SU-DHL-6 (cell line): ENCODE measurements around the gene DTWD1.
"Not testable (repeated sequence)": the region's sequence is repeated elsewhere in the genome, so short reads cannot be mapped to it uniquely, and the experiment has no call there.

ENCODE experiments used
- H2AFZ ChIP-seq: fragments of 200-600 bp; sonication (generic); 2 replicates; pipeline ENCODE4 v1.6.1; 2014; ENCODE audit warnings: low read depth, mild to moderate bottlenecking, moderate library complexity, mixed read lengths, antibody characterized with exemption, low read length; ENCODE audit not compliant: severe bottlenecking
- H3F3A ChIP-seq: fragments of 200-600 bp; shearing (Covaris generic); 2 replicates; pipeline ENCODE4 v1.6.0; 2016; ENCODE audit warnings: antibody characterized with exemption, mild to moderate bottlenecking; ENCODE audit not compliant: insufficient read depth
- H3K27ac ChIP-seq: fragments of 200-600 bp; sonication (generic); 2 replicates; pipeline ENCODE4 v1.5.1; 2016; ENCODE audit warnings: low read depth, mild to moderate bottlenecking, low read length, moderate library complexity, mixed read lengths
- H3K27me3 ChIP-seq: fragments of 200-600 bp; sonication (generic), shearing (Covaris generic); 2 replicates; pipeline ENCODE4 v1.6.0; 2014; ENCODE audit warnings: mild to moderate bottlenecking, low read length
- H3K36me3 ChIP-seq: fragments of 200-600 bp; sonication (generic); 2 replicates; pipeline ENCODE4 v1.6.1; 2014; ENCODE audit warnings: mild to moderate bottlenecking, low read length, mixed read lengths
- H3K4me2 ChIP-seq: fragments of 300-600, 200-600 bp; shearing (Covaris generic), sonication (generic); 2 replicates; pipeline ENCODE4 v1.6.0; 2014; ENCODE audit warnings: low read length, low read depth, mild to moderate bottlenecking; ENCODE audit not compliant: poor library complexity, severe bottlenecking
- H3K4me3 ChIP-seq: fragments of 200-600 bp; sonication (generic); 2 replicates; pipeline ENCODE4 v1.5.1; 2014; ENCODE audit warnings: antibody characterized with exemption, low read length, mild to moderate bottlenecking, mixed read lengths; ENCODE audit not compliant: insufficient read depth, poor library complexity, severe bottlenecking
- H3K79me2 ChIP-seq: fragments of 200-600 bp; sonication (generic); 2 replicates; pipeline ENCODE4 v1.6.1; 2014; ENCODE audit warnings: mild to moderate bottlenecking, low read length, moderate library complexity; ENCODE audit not compliant: insufficient read depth
- H3K9ac ChIP-seq: fragments of 200-600 bp; sonication (generic); 2 replicates; pipeline ENCODE4 v1.7.0; 2014; ENCODE audit warnings: mild to moderate bottlenecking, low read length
- H3K9me2 ChIP-seq: fragments of 200-600 bp; sonication (generic); replicated peaks from 2 replicates; pipeline ENCODE4 v1.6.1; 2014; ENCODE audit warnings: low read length; ENCODE audit not compliant: insufficient read depth
- H3K9me3 ChIP-seq: fragments of 200-600 bp; sonication (generic); 2 replicates; pipeline ENCODE4 v1.6.1; 2014; ENCODE audit warnings: low read length, mixed read lengths; ENCODE audit not compliant: insufficient read depth
- H4K20me1 ChIP-seq: fragments of 200-600 bp; sonication (generic); 2 replicates; pipeline ENCODE4 v1.6.1; 2014; ENCODE audit warnings: low read depth, mild to moderate bottlenecking, antibody characterized with exemption, low read length, moderate library complexity, mixed read lengths
- CTCF ChIP-seq: fragments of 200-600 bp; sonication (generic); IDR thresholded peaks from one replicate; pipeline ENCODE4 v1.5.1; 2017; ENCODE audit warnings: antibody characterized with exemption, mild to moderate bottlenecking, low read length, moderate library complexity; ENCODE audit not compliant: insufficient read depth, poor library complexity, severe bottlenecking
- EZH2phosphoT487 ChIP-seq: fragments of 200-600 bp; sonication (generic), shearing (Covaris generic); conservative IDR thresholded peaks from 2 replicates; pipeline ENCODE4 v1.6.1; 2018; ENCODE audit warnings: mild to moderate bottlenecking, antibody characterized with exemption, low read length, moderate library complexity, mixed read lengths

The DTWD1 gene

GRCh38 chr15:49696433-49696832 lies 75.6 kb downstream of the DTWD1 start:
- Histone ChIP-seq H3K27ac (no peak overlapping the region), H3K9me3 (no peaks in the 10 kb centered on the region), H4K20me1 (no peaks in the 10 kb centered on the region), H3K36me3 (no peaks in the 10 kb centered on the region), H2AFZ (no peak overlapping the region), H3K27me3 (no peaks in the 10 kb centered on the region), H3K4me3 (no peak overlapping the region), H3K4me2 (no peak overlapping the region), H3F3A (no peaks in the 10 kb centered on the region), H3K9me2 (no peaks in the 10 kb centered on the region), H3K79me2 (no peaks in the 10 kb centered on the region), H3K9ac (no peak overlapping the region)
- TF ChIP-seq EZH2phosphoT487 (no peak), CTCF (no peak)

- Histone ChIP-seq H3K9me3 (no peaks in the 10 kb centered on the region), H3K9ac (no peak overlapping the region), H4K20me1 (no peaks in the 10 kb centered on the region), H3K27me3 (no peaks in the 10 kb centered on the region), H3K9me2 (no peaks in the 10 kb centered on the region), H3K4me3 (no peak overlapping the region), H3K79me2 (no peaks in the 10 kb centered on the region), H3K36me3 (no peaks in the 10 kb centered on the region), H3K27ac (no peak overlapping the region), H3K4me2 (no peak overlapping the region), H3F3A (no peaks in the 10 kb centered on the region), H2AFZ (no peak overlapping the region)
- TF ChIP-seq CTCF: no peak
- no peak for TF ChIP-seq EZH2phosphoT487
These were observed 76.3 kb downstream of the DTWD1 start for GRCh38 chr15:49697121-49697520.

- H4K20me1 ChIP-seq, H3K27ac ChIP-seq, H2AFZ ChIP-seq, H3K9ac ChIP-seq, H3K79me2 ChIP-seq, H3K36me3 ChIP-seq, H3K4me2 ChIP-seq, H3K9me3 ChIP-seq, H3K4me3 ChIP-seq, H3K9me2 ChIP-seq, H3K27me3 ChIP-seq, H3F3A ChIP-seq: not testable (repeated sequence)
These were observed 82.1 kb downstream of the DTWD1 start for GRCh38 chr15:49702982-49703381.
